PC-9 (cell line): ENCODE measurements around the gene HSD17B2. TPM values are rescaled to one million over a fixed set of nuclear protein-coding genes. Genes with fewer than 3 reads are reported as not detected.

Source experiments
- BruUV-seq: library from RNA; stranded (reverse); fragments of 400-500 nt; replicated peaks from 2 replicates; lab custom pipeline; 2021; lab: Mats Ljungman, UMichigan
- CTCF ChIA-PET: fragments of 300-600 bp; sonication (Branson Sonifier 250); formaldehyde crosslinking; loops from one replicate; lab custom pipeline; 2022; ENCODE audit warnings: antibody characterized with exemption; lab: Charles Lee
- POLR2A ChIA-PET: fragments of 300-600 bp; sonication (Branson Sonifier 250); formaldehyde crosslinking; loops from one replicate; lab custom pipeline; 2022; ENCODE audit warnings: antibody characterized with exemption; ENCODE audit not compliant: unreplicated experiment; lab: Charles Lee
- DNase-seq, 2 experiments: peaks; one replicate each; pipeline versions ENCODE4 v3.0.0 to v3.0.0-alpha.2; 2015 to 2022; ENCODE audit warnings: mixed read lengths in 1 of 2
- H2AFZ ChIP-seq: fragments of 200-600 bp; sonication (generic); 2 replicates; pipeline ENCODE4 v1.8.1; 2017; ENCODE audit warnings: antibody characterized with exemption
- H3F3A ChIP-seq: fragments of 200-600 bp; sonication (generic); 2 replicates; pipeline ENCODE4 v1.8.1; 2017; ENCODE audit warnings: antibody characterized with exemption, mild to moderate bottlenecking, low read depth; ENCODE audit not compliant: insufficient read depth
- H3K27ac ChIP-seq: fragments of 200-600 bp; sonication (generic); 2 replicates; pipeline ENCODE4 v1.6.1; 2016; ENCODE audit warnings: mixed run types
- H3K27me3 ChIP-seq: fragments of 200-600 bp; sonication (generic); 2 replicates; pipeline ENCODE4 v1.6.1; 2016; ENCODE audit warnings: low read depth, mixed run types; ENCODE audit not compliant: insufficient read depth
- H3K36me3 ChIP-seq: fragments of 200-600 bp; sonication (generic); 2 replicates; pipeline ENCODE4 v1.6.1; 2016; ENCODE audit warnings: low read depth, mixed run types
- H3K4me1 ChIP-seq: fragments of 200-600 bp; sonication (generic); replicated peaks from 2 replicates; pipeline ENCODE4 v1.6.1; 2016; ENCODE audit warnings: mixed run types; ENCODE audit not compliant: insufficient read depth
- H3K4me2 ChIP-seq: fragments of 200-600 bp; sonication (generic); 2 replicates; pipeline ENCODE4 v1.6.1; 2017; ENCODE audit warnings: mixed run types
- H3K4me3 ChIP-seq: fragments of 200-600 bp; sonication (generic); 2 replicates; pipeline ENCODE4 v1.6.1; 2016; ENCODE audit warnings: mixed run types
- H3K79me2 ChIP-seq: fragments of 200-600 bp; sonication (generic); 2 replicates; pipeline ENCODE4 v1.6.1; 2017; ENCODE audit warnings: low read depth, mixed run types
- H3K9me2 ChIP-seq: fragments of 200-600 bp; sonication (generic); 2 replicates; pipeline ENCODE4 v1.8.1; 2017; ENCODE audit warnings: mild to moderate bottlenecking; ENCODE audit not compliant: insufficient read depth
- H3K9me3 ChIP-seq: fragments of 200-600 bp; sonication (generic); 2 replicates; pipeline ENCODE4 v1.8.1; 2016; ENCODE audit warnings: low read depth; ENCODE audit not compliant: insufficient read depth
- H4K20me1 ChIP-seq: fragments of 200-600 bp; sonication (generic); 2 replicates; pipeline ENCODE4 v1.8.1; 2017; ENCODE audit not compliant: insufficient read depth
- EZH2 ChIP-seq: fragments of 200-600 bp; sonication (generic); IDR thresholded peaks from 2 replicates; pipeline ENCODE4 v1.8.0; 2017; ENCODE audit warnings: antibody characterized with exemption, low read depth
- intact Hi-C: fragments of 100-400 bp; cut with micrococcal nuclease; formaldehyde crosslinking; loops from one replicate; pipeline ENCODE4 v1.10.0; 2022; ENCODE audit not compliant: unreplicated experiment
- total RNA-seq: library from RNA; stranded (reverse); gene quantifications from 2 replicates; pipeline ENCODE4 v1.2.3, GENCODE V29; 2021
- TF ChIP-seq, protein P1 (sequence below): fragments of 200-600 bp; sonication (generic); conservative IDR thresholded peaks from 2 replicates; pipeline ENCODE4 v1.6.1; 2017; ENCODE audit warnings: mixed run types, antibody characterized with exemption, mild to moderate bottlenecking, moderate library complexity

The HSD17B2 gene
- total RNA-seq, 1 experiment from 2014 or later: not detected

DNA sequence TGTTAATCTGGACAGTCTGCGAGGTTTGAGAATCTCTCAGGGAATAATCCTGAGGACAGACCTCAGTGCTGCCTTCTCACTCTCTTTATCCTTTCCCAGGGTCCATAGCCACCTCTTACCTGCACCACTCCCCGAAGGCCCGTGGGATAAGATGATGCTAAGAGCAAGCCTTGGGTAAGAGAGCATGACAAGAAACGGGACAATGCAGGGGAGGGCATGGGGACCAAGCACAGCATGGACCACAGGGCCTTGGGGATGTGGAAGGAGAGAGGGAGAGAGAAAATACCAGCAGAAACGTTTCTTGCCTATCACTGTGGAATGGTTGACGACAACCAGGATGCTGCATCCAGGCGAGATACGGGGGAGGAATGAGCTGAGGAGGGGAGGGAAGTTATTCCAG lies 15.5 kb upstream of the HSD17B2 start:
- Histone ChIP-seq H4K20me1 (no peaks in the 10 kb centered on the region), H2AFZ (no peak overlapping the region), H3K79me2 (no peaks in the 10 kb centered on the region), H3K36me3 (no peaks in the 10 kb centered on the region), H3K27ac (no peak overlapping the region), H3K4me1 (no peaks in the 10 kb centered on the region), H3K4me2 (no peak overlapping the region), H3K9me3 (no peaks in the 10 kb centered on the region), H3K4me3 (no peak overlapping the region), H3F3A (no peaks in the 10 kb centered on the region), H3K9me2 (no peaks in the 10 kb centered on the region), H3K27me3 (peaks cover 84% of the 10 kb centered on the region)
- intact Hi-C loops: no loop called here
- no TSS peak for BruUV-seq
- no peak for DNase-seq
- ChIA-PET CTCF (interaction anchor here (0.6 kb wide), 1 partner anchor 316 kb away, joined by 3 read pairs; no protein-coding TSS in a partner anchor), POLR2A (no interaction called here)
- TF ChIP-seq, protein P1, sequence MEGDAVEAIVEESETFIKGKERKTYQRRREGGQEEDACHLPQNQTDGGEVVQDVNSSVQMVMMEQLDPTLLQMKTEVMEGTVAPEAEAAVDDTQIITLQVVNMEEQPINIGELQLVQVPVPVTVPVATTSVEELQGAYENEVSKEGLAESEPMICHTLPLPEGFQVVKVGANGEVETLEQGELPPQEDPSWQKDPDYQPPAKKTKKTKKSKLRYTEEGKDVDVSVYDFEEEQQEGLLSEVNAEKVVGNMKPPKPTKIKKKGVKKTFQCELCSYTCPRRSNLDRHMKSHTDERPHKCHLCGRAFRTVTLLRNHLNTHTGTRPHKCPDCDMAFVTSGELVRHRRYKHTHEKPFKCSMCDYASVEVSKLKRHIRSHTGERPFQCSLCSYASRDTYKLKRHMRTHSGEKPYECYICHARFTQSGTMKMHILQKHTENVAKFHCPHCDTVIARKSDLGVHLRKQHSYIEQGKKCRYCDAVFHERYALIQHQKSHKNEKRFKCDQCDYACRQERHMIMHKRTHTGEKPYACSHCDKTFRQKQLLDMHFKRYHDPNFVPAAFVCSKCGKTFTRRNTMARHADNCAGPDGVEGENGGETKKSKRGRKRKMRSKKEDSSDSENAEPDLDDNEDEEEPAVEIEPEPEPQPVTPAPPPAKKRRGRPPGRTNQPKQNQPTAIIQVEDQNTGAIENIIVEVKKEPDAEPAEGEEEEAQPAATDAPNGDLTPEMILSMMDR: no peak
- no peak for TF ChIP-seq EZH2

DNA sequence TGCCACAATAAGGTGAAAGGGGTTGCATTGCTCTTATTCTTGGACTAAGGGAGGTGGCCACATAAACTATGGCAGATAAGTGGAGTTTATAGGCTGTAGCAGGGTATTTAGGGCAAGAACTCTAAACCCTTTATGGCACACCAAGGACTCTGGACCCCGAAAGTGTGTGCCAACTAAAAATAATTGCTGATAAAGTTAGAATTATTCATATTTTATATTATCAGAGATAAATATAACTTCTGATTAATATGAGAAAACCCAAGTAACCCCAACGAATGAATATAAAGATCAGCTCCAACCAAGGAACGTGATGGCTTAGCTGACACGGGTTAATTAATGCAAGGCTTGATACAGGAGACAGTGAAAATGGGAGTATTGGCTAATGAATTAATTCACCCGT lies 15.0 kb upstream of the HSD17B2 start:
- H3K4me1 ChIP-seq: no peaks in the 10 kb centered on the region
- no peak overlapping the region for H3K4me3 ChIP-seq
- no peaks in the 10 kb centered on the region for H3K79me2 ChIP-seq
- no TSS peak for BruUV-seq
- no peaks in the 10 kb centered on the region for H3K36me3 ChIP-seq
- no peaks in the 10 kb centered on the region for H3F3A ChIP-seq
- CTCF ChIA-PET: interaction anchor here (0.6 kb wide), 1 partner anchor 317 kb away, joined by 3 read pairs; no protein-coding TSS in a partner anchor
- POLR2A ChIA-PET: no interaction called here
- DNase-seq: no peak
- no peak overlapping the region for H2AFZ ChIP-seq
- no peaks in the 10 kb centered on the region for H3K9me3 ChIP-seq
- TF ChIP-seq, protein P1: no peak
- TF ChIP-seq EZH2: no peak
- no peak overlapping the region for H3K4me2 ChIP-seq
- H3K9me2 ChIP-seq: no peaks in the 10 kb centered on the region
- intact Hi-C loops: no loop called here
- no peak overlapping the region for H3K27ac ChIP-seq
- peaks cover 89% of the 10 kb centered on the region for H3K27me3 ChIP-seq
- no peaks in the 10 kb centered on the region for H4K20me1 ChIP-seq

DNA sequence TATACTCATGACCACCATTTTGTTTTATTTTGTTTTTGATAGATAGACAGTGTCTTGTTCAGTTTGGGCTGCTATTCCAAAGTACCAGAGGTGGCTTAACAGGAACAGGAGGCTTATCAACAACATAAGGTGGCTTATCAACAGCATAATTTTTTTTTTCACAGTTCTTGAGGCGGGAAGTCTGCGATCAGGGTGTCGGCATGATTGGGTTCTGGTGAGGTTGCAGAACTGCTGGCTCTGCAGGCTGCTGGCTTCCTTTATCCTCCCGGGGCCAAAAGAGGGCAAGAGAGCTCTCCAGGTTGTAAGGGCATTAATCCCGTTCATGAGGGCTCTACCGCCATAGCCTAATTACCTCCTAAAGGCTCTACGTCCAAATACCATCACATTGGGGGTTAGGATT lies 11.8 kb upstream of the HSD17B2 start:
- Histone ChIP-seq H3K9me2 (no peaks in the 10 kb centered on the region), H3K4me1 (no peaks in the 10 kb centered on the region), H3F3A (no peaks in the 10 kb centered on the region), H3K9me3 (no peaks in the 10 kb centered on the region), H3K4me2 (no peak overlapping the region), H2AFZ (no peak overlapping the region), H4K20me1 (no peaks in the 10 kb centered on the region), H3K4me3 (no peak overlapping the region), H3K27me3 (peaks cover 93% of the 10 kb centered on the region), H3K36me3 (no peaks in the 10 kb centered on the region), H3K79me2 (no peaks in the 10 kb centered on the region), H3K27ac (no peak overlapping the region)
- DNase-seq: no peak
- no TSS peak for BruUV-seq
- ChIA-PET POLR2A (no interaction called here), CTCF (no interaction called here)
- intact Hi-C loops: no loop called here
- TF ChIP-seq EZH2: no peak
- TF ChIP-seq, protein P1: no peak
